CD14-positive monocyte (primary cell): ENCODE data around the gene FBXO36. TPM values are rescaled to one million over a fixed set of nuclear protein-coding genes. Genes with fewer than 3 reads are reported as not detected.
"Not testable (repeated sequence)": the region's sequence is repeated elsewhere in the genome, so short reads cannot be mapped to it uniquely, and the experiment has no call there.

Experiments used
- DNase-seq, 3 donors: peaks; one replicate each; pipeline ENCODE4 v3.0.0-alpha.2; 2011 to 2022
- H2AFZ ChIP-seq: 2 replicates; pipeline ENCODE4 v1.6.0; 2012; ENCODE audit warnings: mild to moderate bottlenecking, low read depth, low read length, inconsistent platforms; ENCODE audit not compliant: insufficient read depth, poor library complexity, severe bottlenecking
- H3K27ac ChIP-seq, 2 donors: 1 replicate in 1 of 2; 2 replicates in 1 of 2; pipeline ENCODE4 v1.5.1; 2012 to 2013; ENCODE audit warnings: low read length in 2 of 2, control low read depth in 1 of 2, inconsistent platforms in 1 of 2, low read depth in 1 of 2, mild to moderate bottlenecking in 1 of 2
- H3K27me3 ChIP-seq, 2 donors: one replicate each; pipeline versions ENCODE4 v1.6.0 to v1.6.1; 2011 to 2013; ENCODE audit warnings: low read length in 2 of 2; ENCODE audit not compliant: control insufficient read depth in 2 of 2, insufficient read depth in 2 of 2
- H3K36me3 ChIP-seq, 2 donors: replicated peaks in 1 of 2; 1 replicate in 1 of 2; 2 replicates in 1 of 2; pipeline versions ENCODE4 v1.5.1 to v1.6.1; 2012 to 2013; ENCODE audit warnings: low read length in 2 of 2, control low read depth in 1 of 2, inconsistent platforms in 1 of 2, mild to moderate bottlenecking in 1 of 2; ENCODE audit not compliant: insufficient read depth in 2 of 2, control insufficient read depth in 1 of 2
- H3K4me1 ChIP-seq, 2 donors: 1 replicate in 1 of 2; 2 replicates in 1 of 2; pipeline versions ENCODE4 v1.5.1 to v1.6.1; 2012 to 2013; ENCODE audit warnings: low read length in 2 of 2, control low read depth in 1 of 2, inconsistent platforms in 1 of 2, mild to moderate bottlenecking in 1 of 2, moderate library complexity in 1 of 2; ENCODE audit not compliant: insufficient read depth in 2 of 2, control insufficient read depth in 1 of 2
- H3K4me2 ChIP-seq: replicated peaks from 2 replicates; pipeline ENCODE3; 2012; ENCODE audit warnings: low read length, moderate library complexity, mild to moderate bottlenecking; ENCODE audit not compliant: poor library complexity, severe bottlenecking; ENCODE audit errors: extremely low read depth
- H3K4me3 ChIP-seq, 3 experiments: fragments of 200-600 bp in 1 of 3; sonication (generic) in 1 of 3; replicated peaks in 1 of 3; 1 replicate in 2 of 3; 2 replicates in 1 of 3; pipeline ENCODE4 v1.5.1; 2011 to 2013; ENCODE audit warnings: low read length in 3 of 3, mild to moderate bottlenecking in 3 of 3, control low read depth in 2 of 3, low read depth in 2 of 3, inconsistent platforms in 1 of 3, moderate library complexity in 1 of 3
- H3K79me2 ChIP-seq: 2 replicates; pipeline ENCODE4 v1.6.0; 2012; ENCODE audit warnings: mild to moderate bottlenecking, control low read depth, inconsistent platforms, low read length, moderate library complexity; ENCODE audit not compliant: insufficient read depth
- H3K9ac ChIP-seq: 2 replicates; pipeline ENCODE4 v1.6.0; 2017; ENCODE audit warnings: low read length, mild to moderate bottlenecking; ENCODE audit not compliant: insufficient read depth, poor library complexity, severe bottlenecking
- H3K9me3 ChIP-seq, 2 donors: replicated peaks in 1 of 2; 1 replicate in 1 of 2; 2 replicates in 1 of 2; pipeline versions ENCODE4 v1.5.1 to v1.6.1; 2012 to 2013; ENCODE audit warnings: low read length in 2 of 2, control low read depth in 1 of 2; ENCODE audit not compliant: control insufficient read depth in 1 of 2, insufficient read depth in 1 of 2
- H4K20me1 ChIP-seq: 2 replicates; pipeline ENCODE4 v1.6.0; 2012; ENCODE audit warnings: mild to moderate bottlenecking, low read length, control low read depth, moderate library complexity; ENCODE audit not compliant: insufficient read depth
- H3K27ac Mint-ChIP-seq, 7 donors: one replicate each; pipeline ENCODE4 v1.8.0; 2020; ENCODE audit warnings: mild to moderate bottlenecking in 7 of 7, mixed read lengths in 7 of 7, moderate library complexity in 6 of 7, inconsistent platforms in 2 of 7
- H3K27me3 Mint-ChIP-seq, 3 donors: one replicate each; pipeline ENCODE4 v1.8.0; 2021 to 2022; ENCODE audit warnings: low read depth in 3 of 3, mild to moderate bottlenecking in 3 of 3, mixed read lengths in 3 of 3, moderate library complexity in 3 of 3, inconsistent platforms in 1 of 3
- H3K36me3 Mint-ChIP-seq, 2 donors: one replicate each; pipeline ENCODE4 v1.8.0; 2020; ENCODE audit warnings: mixed read lengths in 2 of 2, inconsistent platforms in 1 of 2, mild to moderate bottlenecking in 1 of 2
- H3K4me1 Mint-ChIP-seq: one replicate; pipeline ENCODE4 v1.8.0; 2020; ENCODE audit warnings: mild to moderate bottlenecking, mixed read lengths
- H3K4me3 Mint-ChIP-seq, 2 donors: one replicate each; pipeline ENCODE4 v1.8.0; 2020; ENCODE audit warnings: mild to moderate bottlenecking in 2 of 2, mixed read lengths in 2 of 2, moderate library complexity in 1 of 2
- H3K9me3 Mint-ChIP-seq, 7 donors: one replicate each; pipeline ENCODE4 v1.8.0; 2020 to 2022; ENCODE audit warnings: mixed read lengths in 7 of 7, mild to moderate bottlenecking in 6 of 7, moderate library complexity in 6 of 7, inconsistent platforms in 2 of 7
- WGBS: methylation state at CpG from one replicate; pipeline ENCODE4 v1.1.5; 2013; ENCODE audit warnings: missing lambda C conversion rate; ENCODE audit not compliant: insufficient coverage; 5-methylcytosine and 5-hydroxymethylcytosine counted together
- intact Hi-C, 2 donors: fragments of 100-400 bp; cut with micrococcal nuclease; formaldehyde crosslinking; loops; one replicate each; pipeline versions ENCODE4 v1.15.0 to v1.15.1; 2023
- polyA plus RNA-seq, 3 donors: library from polyadenylated mRNA; depleted of rRNA in 1 of 3; unstranded in 2 of 3; stranded (reverse) in 1 of 3; fragments of 300-500 nt in 2 of 3; fragments of >200 nt in 1 of 3; fragmentation: Illumina TruSeq in 2 of 3; gene quantifications; 1 replicate in 2 of 3; 2 replicates in 1 of 3; pipeline ENCODE4 v1.2.3, GENCODE V29; 2012 to 2021
- TF ChIP-seq, protein P1 (sequence below): fragments of 200-600 bp; IDR thresholded peaks from one replicate; pipeline ENCODE4 v1.8.0; 2022; ENCODE audit warnings: antibody characterized with exemption, mild to moderate bottlenecking

FBXO36 gene
- polyA plus RNA-seq, 3 donors: 0.52 to 0.90 (median 0.72) TPM

DNA sequence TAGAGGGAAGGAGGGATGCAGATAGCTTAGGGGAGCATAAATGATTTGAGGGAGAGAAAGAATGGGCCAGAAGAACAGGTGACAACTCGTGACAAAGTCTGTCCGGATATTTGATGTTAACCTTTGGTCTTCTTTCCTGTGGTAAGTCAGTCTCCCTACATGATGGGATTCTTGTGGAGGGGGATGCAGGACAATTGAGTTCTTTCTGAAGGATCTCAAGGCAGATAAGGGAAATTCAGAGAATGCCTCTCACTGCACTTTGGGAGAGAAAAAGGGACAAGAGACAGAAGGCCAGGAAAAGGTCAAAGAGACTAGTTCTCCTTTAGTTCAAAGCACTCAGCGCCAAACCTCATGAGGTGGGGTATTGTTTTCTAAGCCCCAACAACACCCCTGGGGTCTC lies 34.2 kb downstream of the FBXO36 start:
- Histone ChIP-seq H3K27ac (no peak overlapping the region), H3K9me3 (no peaks in the 10 kb centered on the region), H3K36me3 (no peaks in the 10 kb centered on the region), H3K4me2 (no peak overlapping the region), H3K27me3 (no peaks in the 10 kb centered on the region), H4K20me1 (no peaks in the 10 kb centered on the region), H3K9ac (no peak overlapping the region), H3K4me1 (no peaks in the 10 kb centered on the region), H3K4me3 (no peak overlapping the region), H3K79me2 (no peaks in the 10 kb centered on the region), H2AFZ (no peak overlapping the region)
- Mint-ChIP-seq H3K36me3 (no peaks in the 10 kb centered on the region), H3K4me3 (no peak overlapping the region), H3K27ac (no peak overlapping the region), H3K4me1 (no peaks in the 10 kb centered on the region), H3K27me3 (peaks cover 0 to 5% (median 2%) of the 10 kb centered on the region in 3 donors), H3K9me3 (peaks cover 0 to 2% (median 0%) of the 10 kb centered on the region in 7 donors)
- no peak for DNase-seq
- intact Hi-C loops: no loop called here
- TF ChIP-seq, protein P1, sequence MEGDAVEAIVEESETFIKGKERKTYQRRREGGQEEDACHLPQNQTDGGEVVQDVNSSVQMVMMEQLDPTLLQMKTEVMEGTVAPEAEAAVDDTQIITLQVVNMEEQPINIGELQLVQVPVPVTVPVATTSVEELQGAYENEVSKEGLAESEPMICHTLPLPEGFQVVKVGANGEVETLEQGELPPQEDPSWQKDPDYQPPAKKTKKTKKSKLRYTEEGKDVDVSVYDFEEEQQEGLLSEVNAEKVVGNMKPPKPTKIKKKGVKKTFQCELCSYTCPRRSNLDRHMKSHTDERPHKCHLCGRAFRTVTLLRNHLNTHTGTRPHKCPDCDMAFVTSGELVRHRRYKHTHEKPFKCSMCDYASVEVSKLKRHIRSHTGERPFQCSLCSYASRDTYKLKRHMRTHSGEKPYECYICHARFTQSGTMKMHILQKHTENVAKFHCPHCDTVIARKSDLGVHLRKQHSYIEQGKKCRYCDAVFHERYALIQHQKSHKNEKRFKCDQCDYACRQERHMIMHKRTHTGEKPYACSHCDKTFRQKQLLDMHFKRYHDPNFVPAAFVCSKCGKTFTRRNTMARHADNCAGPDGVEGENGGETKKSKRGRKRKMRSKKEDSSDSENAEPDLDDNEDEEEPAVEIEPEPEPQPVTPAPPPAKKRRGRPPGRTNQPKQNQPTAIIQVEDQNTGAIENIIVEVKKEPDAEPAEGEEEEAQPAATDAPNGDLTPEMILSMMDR: no peak
- no CpG with 5 or more reads among the region's 3 CpGs for WGBS

DNA sequence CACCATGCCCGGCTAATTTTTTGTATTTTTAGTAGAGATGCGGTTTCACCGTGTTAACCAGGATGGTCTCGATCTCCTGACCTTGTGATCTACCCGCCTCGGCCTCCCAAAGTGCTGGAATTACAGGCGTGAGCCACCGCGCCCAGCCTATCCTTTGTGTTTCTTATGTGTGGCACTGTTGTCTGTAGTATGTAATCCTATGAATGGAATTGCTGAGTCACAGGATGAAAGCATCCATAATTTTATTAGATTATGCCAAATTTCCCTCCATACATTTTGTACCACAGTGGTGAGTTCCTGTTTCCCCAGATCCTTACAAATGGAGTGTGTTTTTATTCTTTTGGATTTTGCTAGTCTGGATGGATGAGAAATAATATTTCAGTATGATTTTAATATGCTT lies 41.3 kb downstream of the FBXO36 start:
- H3K4me3 Mint-ChIP-seq, H3K9me3 ChIP-seq, H3K4me2 ChIP-seq, DNase-seq, H3K36me3 Mint-ChIP-seq, H3K4me1 ChIP-seq, H3K79me2 ChIP-seq, H3K9me3 Mint-ChIP-seq, H4K20me1 ChIP-seq, H3K4me3 ChIP-seq, H3K27me3 Mint-ChIP-seq, H3K27me3 ChIP-seq, H3K27ac ChIP-seq, H3K36me3 ChIP-seq, H3K4me1 Mint-ChIP-seq, H2AFZ ChIP-seq, H3K9ac ChIP-seq, intact Hi-C loops: not testable (repeated sequence)
- H3K27ac Mint-ChIP-seq: peak overlapping the region in 1 of 7 donors; percentile 18
- WGBS: 100% methylated on average over 1 of the region's 9 CpGs
